ENCODE data around the gene SLC12A7. TPM values are rescaled to one million over a fixed set of nuclear protein-coding genes. Genes with fewer than 3 reads are reported as not detected.

Gene SLC12A7
- total and polyA plus RNA-seq, 9 of the 15 experiments (the other 6 are each of a cell fraction or from before 2014, with no cell fraction given): 0.01 to 3.1 (median 0.56) TPM

DNA sequence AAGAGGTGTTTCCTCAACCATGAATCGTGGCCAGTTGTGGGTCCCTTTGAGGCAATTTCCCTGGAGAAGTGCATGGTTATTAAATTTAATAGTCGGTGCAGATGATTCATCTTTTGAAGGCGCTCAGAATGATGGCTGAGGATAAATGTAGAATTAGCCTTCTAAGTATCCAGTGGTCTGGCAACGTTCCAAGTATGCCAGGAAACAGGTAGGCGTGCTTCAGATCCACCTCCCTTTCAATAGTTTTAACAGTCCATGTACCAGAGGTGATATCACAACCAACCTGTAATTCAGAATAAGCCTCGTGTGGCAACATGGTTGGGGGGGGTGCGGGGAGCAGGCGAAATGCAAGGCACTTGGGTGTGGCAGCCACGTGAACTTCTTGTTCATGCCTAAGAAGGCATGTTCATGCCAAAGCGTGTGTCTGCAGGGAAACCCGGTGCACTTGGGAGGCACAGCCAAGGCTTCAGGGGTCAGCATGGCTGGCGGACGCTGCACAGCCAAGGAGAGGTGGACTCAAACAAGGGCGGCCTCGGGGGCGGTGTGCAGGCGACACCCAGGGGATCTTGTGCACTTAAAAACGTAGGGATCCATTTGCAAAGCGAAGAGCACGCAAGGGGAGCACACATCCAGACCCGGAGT is 108.4 kb downstream of the SLC12A7 start:
- in situ Hi-C loops (cut with MboI) (no loop called here), intact Hi-C loops (cut with micrococcal nuclease) (no loop called here)
- 0 out of 2 replicates have a peak overlapping the region, but pooled peaks have one; percentile 35 for H3K4me2 ChIP-seq (ENCODE audit: insufficient read depth, low read length)
- H3K4me3 ChIP-seq: no peak overlapping the region
- no peak for DNase-seq (ENCODE audit: extremely low read depth in 1 of 4, low spot score in 3 of 4)
- no peaks in the 10 kb centered on the region for H3K9me1 ChIP-seq (ENCODE audit: control insufficient read depth, insufficient read depth, low read length)
- no peak for ATAC-seq
- H3K27me3 ChIP-seq (ENCODE audit: control insufficient read depth in 2 of 2, insufficient read depth in 2 of 2, low read length in 2 of 2): peaks cover 39 to 88% of the 10 kb centered on the region in 2 experiments
- no peaks in the 10 kb centered on the region for H3K36me3 ChIP-seq (ENCODE audit: control insufficient read depth, insufficient read depth, low read length)
- no peak overlapping the region for H3K27ac ChIP-seq (ENCODE audit: extremely low read depth, low read depth, low read length)
- CTCF ChIA-PET (ENCODE audit: low intra/inter-chr PET ratio): interaction anchor here (1.1 kb wide), 1 partner anchor 166 kb away, joined by 3 read pairs; no protein-coding TSS in a partner anchor
- no peak overlapping the region for H2AFZ ChIP-seq (ENCODE audit: low read depth, low read length)
- H4K20me1 ChIP-seq (replicated peaks; ENCODE audit: control insufficient read depth, insufficient read depth, low read length): peaks cover 37% of the 10 kb centered on the region; the same call in 1 of the 2 replicates
- H3K9me3 ChIP-seq (replicated peaks; ENCODE audit: control insufficient read depth, insufficient read depth, low read depth, low read length): no peaks in the 10 kb centered on the region
- POLR2A ChIA-PET: no interaction called here
- H3K9ac ChIP-seq (ENCODE audit: insufficient read depth in 1 of 2, low read depth in 2 of 2, low read length in 2 of 2): 0 out of 4 replicates have a peak overlapping the region, but pooled peaks of 1 of the 2 experiments have one; percentile 60
- 15% methylated on average over 21 of the region's 21 CpGs for WGBS (ENCODE audit: insufficient coverage, low coverage, missing lambda C conversion rate)
- FAIRE-seq: no peak
- peaks cover 0 to 32% of the 10 kb centered on the region in 2 experiments; a peak in 3 of 5 replicates for H3K4me1 ChIP-seq (replicated peaks in 1 of 2; ENCODE audit: control insufficient read depth in 2 of 2, insufficient read depth in 2 of 2, low read length in 2 of 2)
- no TSS peak for BruUV-seq (replicated peaks)
- H3K79me2 ChIP-seq (ENCODE audit: control insufficient read depth, insufficient read depth, low read length): no peaks in the 10 kb centered on the region
- TF ChIP-seq ZNF175 (CRISPR knock-in tag; IDR thresholded peaks at IDR 0.05; ENCODE audit: low read depth): no peak
- peak; percentile 41 for TF ChIP-seq NFIX (CRISPR knock-in tag; IDR thresholded peaks at IDR 0.05; ENCODE audit: low read depth)
- TF ChIP-seq NFRKB (IDR thresholded peaks at IDR 0.05; ENCODE audit: low read depth): no peak
- no peak for TF ChIP-seq ZNF134 (CRISPR knock-in tag; conservative IDR thresholded peaks at IDR 0.05)
- no peak for TF ChIP-seq KAT7 (CRISPR knock-in tag; IDR thresholded peaks at IDR 0.05; ENCODE audit: borderline replicate concordance)
- TF ChIP-seq PHTF2 (CRISPR knock-in tag; IDR thresholded peaks at IDR 0.05): no peak
- no peak for TF ChIP-seq ZBTB7A (IDR thresholded peaks at IDR 0.05; ENCODE audit: borderline replicate concordance, control insufficient read depth, low read depth, low read length)
- no peak for TF ChIP-seq ZC3H11A (IDR thresholded peaks at IDR 0.05; ENCODE audit: low read depth, low read length)
- TF ChIP-seq, protein P1, sequence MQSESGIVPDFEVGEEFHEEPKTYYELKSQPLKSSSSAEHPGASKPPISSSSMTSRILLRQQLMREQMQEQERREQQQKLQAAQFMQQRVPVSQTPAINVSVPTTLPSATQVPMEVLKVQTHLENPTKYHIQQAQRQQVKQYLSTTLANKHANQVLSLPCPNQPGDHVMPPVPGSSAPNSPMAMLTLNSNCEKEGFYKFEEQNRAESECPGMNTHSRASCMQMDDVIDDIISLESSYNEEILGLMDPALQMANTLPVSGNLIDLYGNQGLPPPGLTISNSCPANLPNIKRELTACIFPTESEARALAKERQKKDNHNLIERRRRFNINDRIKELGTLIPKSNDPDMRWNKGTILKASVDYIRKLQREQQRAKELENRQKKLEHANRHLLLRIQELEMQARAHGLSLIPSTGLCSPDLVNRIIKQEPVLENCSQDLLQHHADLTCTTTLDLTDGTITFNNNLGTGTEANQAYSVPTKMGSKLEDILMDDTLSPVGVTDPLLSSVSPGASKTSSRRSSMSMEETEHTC (IDR thresholded peaks at IDR 0.05): no peak
- TF ChIP-seq EHMT2 (IDR thresholded peaks at IDR 0.05): no peak
- TF ChIP-seq CC2D1A (IDR thresholded peaks at IDR 0.05): no peak
- TF ChIP-seq, protein P2, sequence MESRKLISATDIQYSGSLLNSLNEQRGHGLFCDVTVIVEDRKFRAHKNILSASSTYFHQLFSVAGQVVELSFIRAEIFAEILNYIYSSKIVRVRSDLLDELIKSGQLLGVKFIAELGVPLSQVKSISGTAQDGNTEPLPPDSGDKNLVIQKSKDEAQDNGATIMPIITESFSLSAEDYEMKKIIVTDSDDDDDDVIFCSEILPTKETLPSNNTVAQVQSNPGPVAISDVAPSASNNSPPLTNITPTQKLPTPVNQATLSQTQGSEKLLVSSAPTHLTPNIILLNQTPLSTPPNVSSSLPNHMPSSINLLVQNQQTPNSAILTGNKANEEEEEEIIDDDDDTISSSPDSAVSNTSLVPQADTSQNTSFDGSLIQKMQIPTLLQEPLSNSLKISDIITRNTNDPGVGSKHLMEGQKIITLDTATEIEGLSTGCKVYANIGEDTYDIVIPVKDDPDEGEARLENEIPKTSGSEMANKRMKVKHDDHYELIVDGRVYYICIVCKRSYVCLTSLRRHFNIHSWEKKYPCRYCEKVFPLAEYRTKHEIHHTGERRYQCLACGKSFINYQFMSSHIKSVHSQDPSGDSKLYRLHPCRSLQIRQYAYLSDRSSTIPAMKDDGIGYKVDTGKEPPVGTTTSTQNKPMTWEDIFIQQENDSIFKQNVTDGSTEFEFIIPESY (CRISPR knock-in tag; IDR thresholded peaks at IDR 0.05): no peak
- no peak for TF ChIP-seq SRSF1 (IDR thresholded peaks at IDR 0.05; ENCODE audit: low read depth, low read length)
- TF ChIP-seq, protein P3, sequence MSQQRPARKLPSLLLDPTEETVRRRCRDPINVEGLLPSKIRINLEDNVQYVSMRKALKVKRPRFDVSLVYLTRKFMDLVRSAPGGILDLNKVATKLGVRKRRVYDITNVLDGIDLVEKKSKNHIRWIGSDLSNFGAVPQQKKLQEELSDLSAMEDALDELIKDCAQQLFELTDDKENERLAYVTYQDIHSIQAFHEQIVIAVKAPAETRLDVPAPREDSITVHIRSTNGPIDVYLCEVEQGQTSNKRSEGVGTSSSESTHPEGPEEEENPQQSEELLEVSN (IDR thresholded peaks at IDR 0.05; ENCODE audit: borderline replicate concordance in 1 of 2, extremely low read depth in 1 of 2, insufficient read depth in 1 of 2, insufficient read length in 1 of 2, low read depth in 1 of 2, low read length in 1 of 2, poor library complexity in 1 of 2, severe bottlenecking in 1 of 2): peak in 1 of 2 experiments; percentile 3
- TF ChIP-seq ARNT (IDR thresholded peaks at IDR 0.05): no peak
- no peak for TF ChIP-seq SREBF2 (CRISPR knock-in tag; IDR thresholded peaks at IDR 0.05)

Measured in K562 (cell line).